Gastrocnemius medialis (tissue), 4 donors: ENCODE data around the gene MIAT.

Experiments used
- CTCF ChIP-seq, 5 experiments: fragments of 450-650 bp in 3 of 5; fragments of 200-600 bp in 2 of 5; sonication (generic) in 2 of 5; IDR thresholded peaks in 4 of 5; conservative IDR thresholded peaks in 1 of 5; 1 replicate in 4 of 5; 2 replicates in 1 of 5; pipeline ENCODE4 v1.5.1; 2016 to 2019; ENCODE audit warnings: antibody characterized with exemption in 5 of 5, mild to moderate bottlenecking in 3 of 5, moderate library complexity in 3 of 5
- POLR2A ChIP-seq, 2 donors: fragments of 450-650 bp; IDR thresholded peaks; one replicate each; pipeline ENCODE4 v1.6.1; 2017; ENCODE audit warnings: antibody characterized with exemption in 2 of 2, mild to moderate bottlenecking in 2 of 2, moderate library complexity in 2 of 2

- TF ChIP-seq CTCF (IDR thresholded peaks at IDR 0.05 in 4 of 5, conservative IDR thresholded peaks at IDR 0.05 in 1 of 5) (no peak), POLR2A (IDR thresholded peaks at IDR 0.05) (no peak)
These were observed 49.3 kb upstream of the MIAT start for GRCh38 chr22:26608129-26608528.
